Measurements from ENCODE around the gene CHKA. TPM values are rescaled to one million over a fixed set of nuclear protein-coding genes. Genes with fewer than 3 reads are reported as not detected.

The CHKA gene
- total and polyA plus RNA-seq, 9 of the 15 experiments (the other 6 are each of a cell fraction or from before 2014, with no cell fraction given), result 3.6 to 37.0 (median 30.2) TPM

GRCh38 chr11:68149417-68149816 lies 28.2 kb upstream of the CHKA start:
- BruUV-seq (replicated peaks), result no TSS peak
- Histone ChIP-seq H3K36me3 (ENCODE audit: control insufficient read depth, insufficient read depth, low read length) (no peaks in the 10 kb centered on the region), H3K9me3 (replicated peaks; ENCODE audit: control insufficient read depth, insufficient read depth, low read depth, low read length) (no peaks in the 10 kb centered on the region), H3K9me1 (ENCODE audit: control insufficient read depth, insufficient read depth, low read length) (no peaks in the 10 kb centered on the region), H3K4me1 (replicated peaks in 1 of 2; ENCODE audit: control insufficient read depth in 2 of 2, insufficient read depth in 2 of 2, low read length in 2 of 2) (peaks cover 20 to 35% of the 10 kb centered on the region in 2 experiments), H3K4me2 (ENCODE audit: insufficient read depth, low read length) (no peak overlapping the region), H3K79me2 (ENCODE audit: control insufficient read depth, insufficient read depth, low read length) (no peaks in the 10 kb centered on the region), H3K27me3 (ENCODE audit: control insufficient read depth in 2 of 2, insufficient read depth in 2 of 2, low read length in 2 of 2) (no peaks in the 10 kb centered on the region), H3K27ac (ENCODE audit: extremely low read depth, low read depth, low read length) (no peak overlapping the region), H3K9ac (ENCODE audit: insufficient read depth in 1 of 2, low read depth in 2 of 2, low read length in 2 of 2) (no peak overlapping the region; a peak in 1 of 4 replicates), H4K20me1 (replicated peaks; ENCODE audit: control insufficient read depth, insufficient read depth, low read length) (no peaks in the 10 kb centered on the region; the same call in 1 of the 2 replicates), H3K4me3 (no peak overlapping the region), H2AFZ (ENCODE audit: low read depth, low read length) (no peak overlapping the region)
- WGBS (ENCODE audit: insufficient coverage, low coverage, missing lambda C conversion rate), result 71% methylated on average over 6 of the region's 6 CpGs
- in situ Hi-C loops (cut with MboI) (no loop called here), intact Hi-C loops (cut with micrococcal nuclease) (no loop called here)
- DNase-seq (ENCODE audit: extremely low read depth in 1 of 4, low spot score in 3 of 4), result no peak
- FAIRE-seq, result no peak
- ATAC-seq, result no peak
- CTCF ChIA-PET (ENCODE audit: low intra/inter-chr PET ratio), result no interaction called here
- POLR2A ChIA-PET, result no interaction called here
- TF ChIP-seq, protein P1, sequence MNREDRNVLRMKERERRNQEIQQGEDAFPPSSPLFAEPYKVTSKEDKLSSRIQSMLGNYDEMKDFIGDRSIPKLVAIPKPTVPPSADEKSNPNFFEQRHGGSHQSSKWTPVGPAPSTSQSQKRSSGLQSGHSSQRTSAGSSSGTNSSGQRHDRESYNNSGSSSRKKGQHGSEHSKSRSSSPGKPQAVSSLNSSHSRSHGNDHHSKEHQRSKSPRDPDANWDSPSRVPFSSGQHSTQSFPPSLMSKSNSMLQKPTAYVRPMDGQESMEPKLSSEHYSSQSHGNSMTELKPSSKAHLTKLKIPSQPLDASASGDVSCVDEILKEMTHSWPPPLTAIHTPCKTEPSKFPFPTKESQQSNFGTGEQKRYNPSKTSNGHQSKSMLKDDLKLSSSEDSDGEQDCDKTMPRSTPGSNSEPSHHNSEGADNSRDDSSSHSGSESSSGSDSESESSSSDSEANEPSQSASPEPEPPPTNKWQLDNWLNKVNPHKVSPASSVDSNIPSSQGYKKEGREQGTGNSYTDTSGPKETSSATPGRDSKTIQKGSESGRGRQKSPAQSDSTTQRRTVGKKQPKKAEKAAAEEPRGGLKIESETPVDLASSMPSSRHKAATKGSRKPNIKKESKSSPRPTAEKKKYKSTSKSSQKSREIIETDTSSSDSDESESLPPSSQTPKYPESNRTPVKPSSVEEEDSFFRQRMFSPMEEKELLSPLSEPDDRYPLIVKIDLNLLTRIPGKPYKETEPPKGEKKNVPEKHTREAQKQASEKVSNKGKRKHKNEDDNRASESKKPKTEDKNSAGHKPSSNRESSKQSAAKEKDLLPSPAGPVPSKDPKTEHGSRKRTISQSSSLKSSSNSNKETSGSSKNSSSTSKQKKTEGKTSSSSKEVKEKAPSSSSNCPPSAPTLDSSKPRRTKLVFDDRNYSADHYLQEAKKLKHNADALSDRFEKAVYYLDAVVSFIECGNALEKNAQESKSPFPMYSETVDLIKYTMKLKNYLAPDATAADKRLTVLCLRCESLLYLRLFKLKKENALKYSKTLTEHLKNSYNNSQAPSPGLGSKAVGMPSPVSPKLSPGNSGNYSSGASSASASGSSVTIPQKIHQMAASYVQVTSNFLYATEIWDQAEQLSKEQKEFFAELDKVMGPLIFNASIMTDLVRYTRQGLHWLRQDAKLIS (CRISPR knock-in tag; IDR thresholded peaks at IDR 0.05), result no peak
- TF ChIP-seq, protein P2, sequence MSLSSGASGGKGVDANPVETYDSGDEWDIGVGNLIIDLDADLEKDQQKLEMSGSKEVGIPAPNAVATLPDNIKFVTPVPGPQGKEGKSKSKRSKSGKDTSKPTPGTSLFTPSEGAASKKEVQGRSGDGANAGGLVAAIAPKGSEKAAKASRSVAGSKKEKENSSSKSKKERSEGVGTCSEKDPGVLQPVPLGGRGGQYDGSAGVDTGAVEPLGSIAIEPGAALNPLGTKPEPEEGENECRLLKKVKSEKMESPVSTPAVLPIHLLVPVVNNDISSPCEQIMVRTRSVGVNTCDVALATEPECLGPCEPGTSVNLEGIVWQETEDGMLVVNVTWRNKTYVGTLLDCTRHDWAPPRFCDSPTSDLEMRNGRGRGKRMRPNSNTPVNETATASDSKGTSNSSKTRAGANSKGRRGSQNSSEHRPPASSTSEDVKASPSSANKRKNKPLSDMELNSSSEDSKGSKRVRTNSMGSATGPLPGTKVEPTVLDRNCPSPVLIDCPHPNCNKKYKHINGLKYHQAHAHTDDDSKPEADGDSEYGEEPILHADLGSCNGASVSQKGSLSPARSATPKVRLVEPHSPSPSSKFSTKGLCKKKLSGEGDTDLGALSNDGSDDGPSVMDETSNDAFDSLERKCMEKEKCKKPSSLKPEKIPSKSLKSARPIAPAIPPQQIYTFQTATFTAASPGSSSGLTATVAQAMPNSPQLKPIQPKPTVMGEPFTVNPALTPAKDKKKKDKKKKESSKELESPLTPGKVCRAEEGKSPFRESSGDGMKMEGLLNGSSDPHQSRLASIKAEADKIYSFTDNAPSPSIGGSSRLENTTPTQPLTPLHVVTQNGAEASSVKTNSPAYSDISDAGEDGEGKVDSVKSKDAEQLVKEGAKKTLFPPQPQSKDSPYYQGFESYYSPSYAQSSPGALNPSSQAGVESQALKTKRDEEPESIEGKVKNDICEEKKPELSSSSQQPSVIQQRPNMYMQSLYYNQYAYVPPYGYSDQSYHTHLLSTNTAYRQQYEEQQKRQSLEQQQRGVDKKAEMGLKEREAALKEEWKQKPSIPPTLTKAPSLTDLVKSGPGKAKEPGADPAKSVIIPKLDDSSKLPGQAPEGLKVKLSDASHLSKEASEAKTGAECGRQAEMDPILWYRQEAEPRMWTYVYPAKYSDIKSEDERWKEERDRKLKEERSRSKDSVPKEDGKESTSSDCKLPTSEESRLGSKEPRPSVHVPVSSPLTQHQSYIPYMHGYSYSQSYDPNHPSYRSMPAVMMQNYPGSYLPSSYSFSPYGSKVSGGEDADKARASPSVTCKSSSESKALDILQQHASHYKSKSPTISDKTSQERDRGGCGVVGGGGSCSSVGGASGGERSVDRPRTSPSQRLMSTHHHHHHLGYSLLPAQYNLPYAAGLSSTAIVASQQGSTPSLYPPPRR (CRISPR knock-in tag; IDR thresholded peaks at IDR 0.05; ENCODE audit: borderline replicate concordance), result no peak
- TF ChIP-seq BCLAF1 (IDR thresholded peaks at IDR 0.05; ENCODE audit: borderline replicate concordance in 1 of 2, control insufficient read depth in 1 of 2, low read depth in 2 of 2, low read length in 1 of 2), result no peak
- no peak for TF ChIP-seq SAFB (IDR thresholded peaks at IDR 0.05; ENCODE audit: borderline replicate concordance, low read depth, low read length)
- TF ChIP-seq EZH2 (IDR thresholded peaks at IDR 0.05; ENCODE audit: borderline replicate concordance, low read depth, low read length), result no peak
- no peak for TF ChIP-seq ZNF263 (CRISPR knock-in tag; IDR thresholded peaks at IDR 0.05; ENCODE audit: borderline replicate concordance)
- TF ChIP-seq TEAD2 (tag; IDR thresholded peaks at IDR 0.05), result no peak
- no peak for TF ChIP-seq JUND (IDR thresholded peaks at IDR 0.05; ENCODE audit: borderline replicate concordance, low read depth, low read length)
- TF ChIP-seq JUND (tag; IDR thresholded peaks at IDR 0.05; ENCODE audit: borderline replicate concordance, low read depth, low read length), result no peak
- TF ChIP-seq ZNF311 (CRISPR knock-in tag; IDR thresholded peaks at IDR 0.05), result no peak
